K562 (cell line): ENCODE measurements around the gene STAM2. TPM values are rescaled to one million over a fixed set of nuclear protein-coding genes. Genes with fewer than 3 reads are reported as not detected.

ENCODE experiments used
- ATAC-seq: fragments of 200-7000 bp; cut with Tn5 transposase; 3 replicates; pipeline ENCODE4 v1.9.1; 2020; ENCODE audit warnings: moderate library complexity
- BruUV-seq: library from RNA; stranded (reverse); fragments of 400-500 nt; replicated peaks from 2 replicates; lab custom pipeline; 2021; lab: Mats Ljungman, UMichigan
- CTCF ChIA-PET: fragments of 300-600 bp; formaldehyde crosslinking; extraction: SDS; loops from one replicate; lab custom pipeline; 2021; ENCODE audit warnings: low intra/inter-chr PET ratio; lab: Yijun Ruan, JAX
- POLR2A ChIA-PET: fragments of 300-600, 350-650 bp; sonication (Branson Sonifier 250); formaldehyde crosslinking; extraction: SDS; loops from one replicate; lab custom pipeline; 2021; ENCODE audit warnings: antibody characterized with exemption, inconsistent platforms; lab: Yijun Ruan, JAX
- DNase-seq, 4 experiments: peaks; one replicate each; pipeline versions ENCODE4 v3.0.0 to v3.0.0-alpha.2; 2011 to 2018; ENCODE audit warnings: low spot score in 3 of 4, mixed read lengths in 3 of 4; ENCODE audit errors: extremely low read depth in 1 of 4
- FAIRE-seq: peaks from 2 replicates; lab custom pipeline; 2011; peaks lifted over from hg19 to GRCh38; lab: Jason Lieb, UNC
- H2AFZ ChIP-seq: 2 replicates; pipeline ENCODE4 v1.6.0; 2011; ENCODE audit warnings: low read depth, low read length, control low read depth, inconsistent platforms
- H3K27ac ChIP-seq: fragments of 200-600 bp; 3 replicates; pipeline ENCODE4 v1.8.0; 2011; ENCODE audit warnings: low read depth, mild to moderate bottlenecking, control low read depth, inconsistent platforms, low read length, moderate library complexity, mixed read lengths; ENCODE audit errors: extremely low read depth
- H3K27me3 ChIP-seq, 2 experiments: fragments of 300-600 bp in 1 of 2; 2 replicates in 1 of 2; 3 replicates in 1 of 2; pipeline versions ENCODE4 v1.6.0 to v1.8.0; 2011; ENCODE audit warnings: inconsistent platforms in 2 of 2, low read length in 2 of 2, mild to moderate bottlenecking in 1 of 2, mixed read lengths in 1 of 2, moderate library complexity in 1 of 2; ENCODE audit not compliant: control insufficient read depth in 2 of 2, insufficient read depth in 2 of 2
- H3K36me3 ChIP-seq: fragments of 300-600 bp; 3 replicates; pipeline ENCODE4 v1.8.0; 2011; ENCODE audit warnings: mild to moderate bottlenecking, low read length, inconsistent platforms; ENCODE audit not compliant: control insufficient read depth, insufficient read depth
- H3K4me1 ChIP-seq, 2 experiments: fragments of 200-600 bp in 1 of 2; replicated peaks in 1 of 2; 2 replicates in 1 of 2; 3 replicates in 1 of 2; pipeline versions ENCODE4 v1.5.1 to v1.8.0; 2011; ENCODE audit warnings: inconsistent platforms in 2 of 2, low read length in 2 of 2, mild to moderate bottlenecking in 1 of 2, mixed read lengths in 1 of 2, moderate library complexity in 1 of 2; ENCODE audit not compliant: control insufficient read depth in 2 of 2, insufficient read depth in 2 of 2
- H3K4me2 ChIP-seq: 2 replicates; pipeline ENCODE4 v1.6.1; 2011; ENCODE audit warnings: low read length, control low read depth, inconsistent platforms, mixed read lengths; ENCODE audit not compliant: insufficient read depth
- H3K4me3 ChIP-seq: fragments of 200-600 bp; sonication (generic), shearing (Covaris generic); 2 replicates; pipeline ENCODE4 v1.5.1; 2016; ENCODE audit warnings: control low read depth, inconsistent platforms
- H3K79me2 ChIP-seq: fragments of 200-600 bp; 3 replicates; pipeline ENCODE4 v1.8.0; 2011; ENCODE audit warnings: low read length, inconsistent platforms; ENCODE audit not compliant: control insufficient read depth, insufficient read depth
- H3K9ac ChIP-seq, 2 experiments: 2 replicates each; pipeline versions ENCODE4 v1.6.0 to v1.6.1; 2011; ENCODE audit warnings: low read depth in 2 of 2, low read length in 2 of 2, control low read depth in 1 of 2, inconsistent platforms in 1 of 2, mild to moderate bottlenecking in 1 of 2, mixed read lengths in 1 of 2; ENCODE audit not compliant: insufficient read depth in 1 of 2
- H3K9me1 ChIP-seq: one replicate; pipeline ENCODE4 v1.6.0; 2011; ENCODE audit warnings: inconsistent platforms, mild to moderate bottlenecking, low read length, moderate library complexity; ENCODE audit not compliant: control insufficient read depth, insufficient read depth
- H3K9me3 ChIP-seq: replicated peaks from 2 replicates; pipeline ENCODE4 v1.5.1; 2011; ENCODE audit warnings: low read depth, low read length, inconsistent platforms; ENCODE audit not compliant: control insufficient read depth, insufficient read depth
- H4K20me1 ChIP-seq: replicated peaks from 2 replicates; pipeline ENCODE4 v1.6.1; 2011; ENCODE audit warnings: low read length, inconsistent platforms, mixed read lengths; ENCODE audit not compliant: control insufficient read depth, insufficient read depth
- GATA2 ChIP-seq: sonication (generic); formaldehyde crosslinking; IDR thresholded peaks from 2 replicates; pipeline ENCODE4 v1.4.0; 2020; ENCODE audit warnings: mild to moderate bottlenecking, missing genetic modification reagents
- NFIC ChIP-seq: fragments of 450-650 bp; IDR thresholded peaks from 2 replicates; pipeline ENCODE4 v1.6.1; 2017; ENCODE audit warnings: mild to moderate bottlenecking, inconsistent platforms
- ZBTB1 ChIP-seq: sonication (generic); formaldehyde crosslinking; IDR thresholded peaks from 2 replicates; pipeline ENCODE4 v1.8.1; 2023; ENCODE audit warnings: missing genetic modification reagents, low read depth, mild to moderate bottlenecking, borderline replicate concordance
- WGBS: fragments of 100-300 bp; shearing (Covaris generic); methylation state at CpG from one replicate; pipeline ENCODE4 v1.1.6; 2016; ENCODE audit warnings: low coverage, mixed read lengths; ENCODE audit not compliant: insufficient coverage; ENCODE audit errors: missing lambda C conversion rate; 5-methylcytosine and 5-hydroxymethylcytosine counted together
- in situ Hi-C: fragments of 300-500 bp; cut with MboI; formaldehyde crosslinking; loops from 4 replicates; pipeline ENCODE4 v1.15.0; 2018; ENCODE audit warnings: inconsistent platforms, mixed read lengths
- intact Hi-C: fragments of 100-400 bp; cut with micrococcal nuclease; formaldehyde crosslinking; loops from 2 replicates; pipeline ENCODE4 v1.14.2; 2022
- polyA plus RNA-seq, 8 experiments: library from polyadenylated mRNA; depleted of rRNA in 4 of 8; stranded (reverse) in 5 of 8; unstranded in 3 of 8; fragments of >200 nt; fragmentation: Nextera tagmentation in 2 of 8; fragmentation: Illumina TruSeq in 1 of 8; extraction: Ambion mirVana in 2 of 8; extraction: Trizol in 1 of 8; gene quantifications; 2 replicates each; pipeline versions ENCODE4 v1.2.1 to v1.2.3, GENCODE V29; 2011 to 2014; ENCODE audit warnings: inconsistent platforms in 1 of 8, missing spikeins in 1 of 8
- total RNA-seq, 7 experiments: library from RNA; depleted of rRNA in 6 of 7; stranded (reverse); fragments of >200 nt in 6 of 7; fragmentation: Illumina TruSeq in 2 of 7; extraction: Trizol in 2 of 7; gene quantifications; 2 replicates each; pipeline versions ENCODE4 v1.2.1 to v1.2.3, GENCODE V29; 2011 to 2021; ENCODE audit warnings: low replicate concordance in 1 of 7
- TF ChIP-seq, protein P1 (sequence below): fragments of 250-450 bp; sonication (Bioruptor Pico); IDR thresholded peaks from 2 replicates; pipeline ENCODE4 v1.4.0; 2020; ENCODE audit warnings: borderline replicate concordance

The STAM2 gene
- total and polyA plus RNA-seq, 9 of the 15 experiments (the other 6 are each of a cell fraction or from before 2014, with no cell fraction given): 4.5 to 13.9 (median 8.7) TPM

- Histone ChIP-seq H4K20me1 (no peaks in the 10 kb centered on the region), H3K4me2 (no peak overlapping the region)
These were observed 48.4 kb upstream of the STAM2 start for GRCh38 chr2:152223977-152224376.

GRCh38 chr2:152222975-152223637, 47.5 kb upstream of the STAM2 start:
- no peak overlapping the region for H3K4me2 ChIP-seq
- no peak for ATAC-seq

More at GRCh38 chr2:152223977-152224376, 48.4 kb upstream of the STAM2 start:
- ChIA-PET CTCF (no interaction called here), POLR2A (no interaction called here)
- Histone ChIP-seq H3K27me3 (peaks cover 6 to 16% of the 10 kb centered on the region in 2 experiments; a peak in 3 of 5 replicates), H3K9ac (no peak overlapping the region), H3K4me1 (no peaks in the 10 kb centered on the region), H2AFZ (no peak overlapping the region), H3K9me1 (no peaks in the 10 kb centered on the region), H3K9me3 (no peaks in the 10 kb centered on the region), H3K36me3 (no peaks in the 10 kb centered on the region), H3K79me2 (no peaks in the 10 kb centered on the region), H3K27ac (no peak overlapping the region), H3K4me3 (no peak overlapping the region)
- intact Hi-C loops (no loop called here), in situ Hi-C loops (no loop called here)
- no peak for ATAC-seq
- WGBS: 2% methylated on average over 2 of the region's 2 CpGs
- DNase-seq: no peak
- BruUV-seq: no TSS peak
- TF ChIP-seq GATA2 (CRISPR knock-in tag): no peak
- TF ChIP-seq, protein P1, sequence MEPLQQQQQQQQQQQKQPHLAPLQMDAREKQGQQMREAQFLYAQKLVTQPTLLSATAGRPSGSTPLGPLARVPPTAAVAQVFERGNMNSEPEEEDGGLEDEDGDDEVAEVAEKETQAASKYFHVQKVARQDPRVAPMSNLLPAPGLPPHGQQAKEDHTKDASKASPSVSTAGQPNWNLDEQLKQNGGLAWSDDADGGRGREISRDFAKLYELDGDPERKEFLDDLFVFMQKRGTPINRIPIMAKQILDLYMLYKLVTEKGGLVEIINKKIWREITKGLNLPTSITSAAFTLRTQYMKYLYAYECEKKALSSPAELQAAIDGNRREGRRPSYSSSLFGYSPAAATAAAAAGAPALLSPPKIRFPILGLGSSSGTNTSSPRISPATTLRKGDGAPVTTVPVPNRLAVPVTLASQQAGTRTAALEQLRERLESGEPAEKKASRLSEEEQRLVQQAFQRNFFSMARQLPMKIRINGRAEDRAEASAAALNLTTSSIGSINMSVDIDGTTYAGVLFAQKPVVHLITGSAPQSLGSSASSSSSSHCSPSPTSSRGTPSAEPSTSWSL: no peak
- FAIRE-seq: no peak

More at GRCh38 chr2:152222975-152223637, 47.5 kb upstream of the STAM2 start:
- peak in 1 of 4 experiments; percentile 27 for DNase-seq
- ChIA-PET CTCF (no interaction called here), POLR2A (no interaction called here)
- under 1% methylated on average over 7 of the region's 7 CpGs for WGBS
- H3K9ac ChIP-seq: no peak overlapping the region
- no peaks in the 10 kb centered on the region for H4K20me1 ChIP-seq
- in situ Hi-C loops: no loop called here
- no peaks in the 10 kb centered on the region for H3K79me2 ChIP-seq
- no TSS peak for BruUV-seq
- no peak for FAIRE-seq
- intact Hi-C loops: no loop called here
- H3K4me1 ChIP-seq: no peaks in the 10 kb centered on the region
- H3K27ac ChIP-seq: no peak overlapping the region
- no peak overlapping the region for H2AFZ ChIP-seq
- no peaks in the 10 kb centered on the region for H3K36me3 ChIP-seq
- no peaks in the 10 kb centered on the region for H3K9me1 ChIP-seq
- H3K9me3 ChIP-seq: no peaks in the 10 kb centered on the region
- no peak overlapping the region for H3K4me3 ChIP-seq
- TF ChIP-seq NFIC (peak; percentile 82), ZBTB1 (CRISPR knock-in tag) (no peak)
- peaks cover 6 to 16% of the 10 kb centered on the region in 2 experiments; a peak in 3 of 5 replicates for H3K27me3 ChIP-seq
